ENCODE data around the gene PNKP. TPM values are rescaled to one million over a fixed set of nuclear protein-coding genes. Genes with fewer than 3 reads are reported as not detected.

The PNKP gene
- polyA plus RNA-seq, 4 donors, result 35.5 to 97.3 (median 48.8) TPM

DNA sequence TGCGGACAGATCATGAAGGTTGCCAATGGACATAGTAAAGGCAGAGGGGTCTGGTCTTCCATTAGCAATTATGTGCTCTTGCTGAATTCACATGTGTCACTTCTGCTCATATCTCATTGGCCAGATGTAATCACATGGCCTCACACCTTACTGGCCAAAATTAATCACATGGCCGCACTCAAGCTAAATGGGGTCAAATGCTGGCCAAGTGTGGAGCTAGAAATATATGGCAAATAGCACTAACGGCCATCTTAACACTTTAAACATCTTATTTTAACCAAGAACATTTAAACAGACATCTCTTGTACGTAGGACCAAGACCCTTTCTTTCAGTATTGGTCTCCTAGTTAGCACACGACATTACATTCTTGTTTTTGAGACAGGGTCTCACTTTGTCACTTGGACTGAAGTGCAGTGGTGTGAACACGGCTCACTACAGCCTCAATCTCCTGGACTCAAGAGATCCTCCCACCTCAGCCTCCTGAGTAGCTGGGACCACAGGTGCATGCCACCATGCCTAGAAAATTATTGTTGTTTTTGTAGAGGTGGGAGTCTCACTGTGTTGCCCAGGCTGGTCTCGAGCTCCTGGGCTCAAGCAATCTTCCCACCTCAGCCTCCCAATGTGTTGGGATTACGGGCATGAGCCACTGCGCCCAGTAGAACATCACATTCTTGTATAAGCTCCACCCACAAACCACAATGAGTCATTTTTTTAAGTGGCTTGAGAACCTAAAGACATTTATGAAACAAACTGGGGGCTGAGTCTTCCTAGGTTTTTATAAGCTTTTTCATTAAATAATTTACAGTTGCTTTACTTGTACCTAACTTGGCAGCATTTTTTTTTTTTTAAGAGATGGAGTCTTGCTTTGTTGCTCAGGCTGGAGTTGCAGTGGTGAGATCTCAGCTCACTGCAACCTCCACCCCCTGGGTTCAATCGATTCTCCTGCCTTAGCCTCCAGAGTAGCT, 19.4 kb downstream of the PNKP start:
- no peak for DNase-seq (ENCODE audit: low read depth in 4 of 4, low spot score in 3 of 4)

DNA sequence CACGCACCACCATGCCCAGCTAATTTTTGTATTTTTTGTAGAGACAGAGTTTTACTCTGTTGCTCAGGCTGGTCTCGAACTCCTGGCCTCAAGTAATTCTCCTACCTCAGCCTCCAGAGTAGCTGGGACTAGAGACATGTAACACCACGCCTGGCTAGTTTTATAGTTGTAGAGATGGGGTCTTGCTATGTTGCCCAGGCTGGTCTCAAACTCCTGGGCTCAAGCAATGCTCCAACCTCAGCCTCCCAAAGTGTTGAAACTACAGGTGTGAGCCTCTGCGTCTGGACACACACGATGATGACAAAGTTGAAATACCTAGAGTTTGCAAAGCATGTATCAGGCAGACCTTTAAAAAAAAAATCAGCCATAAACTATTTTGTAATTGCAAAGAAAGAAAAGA, 21.0 kb downstream of the PNKP start:
- DNase-seq (ENCODE audit: low read depth in 4 of 4, low spot score in 3 of 4), result no peak

DNA sequence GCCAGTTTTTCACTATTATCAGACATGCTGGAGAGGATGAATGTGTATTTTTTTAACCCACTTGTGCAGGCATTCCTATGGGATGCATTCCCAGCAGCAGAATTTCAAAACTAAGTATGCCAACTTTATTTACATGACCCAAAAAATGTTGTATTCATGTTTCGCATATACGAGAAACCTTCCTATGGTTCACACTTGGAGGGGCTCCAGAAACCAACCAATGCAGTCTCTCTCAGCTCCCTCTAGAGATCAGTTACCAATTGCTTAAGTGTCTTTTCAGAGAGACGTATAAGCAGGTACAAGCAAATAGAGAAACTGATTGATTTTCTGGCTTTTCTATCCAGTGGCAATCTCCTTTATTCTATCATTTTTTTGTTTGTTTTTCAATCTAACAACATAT, 22.0 kb downstream of the PNKP start:
- no peak for DNase-seq (ENCODE audit: low read depth in 4 of 4, low spot score in 3 of 4)

GRCh38 chr19:49844138-49845095, 23.0 kb downstream of the PNKP start:
- DNase-seq (ENCODE audit: low read depth in 4 of 4, low spot score in 3 of 4), result no peak

- DNase-seq (ENCODE audit: low read depth in 4 of 4, low spot score in 3 of 4), result no peak
Measured at GRCh38 chr19:49843265-49843664, 24.1 kb downstream of the PNKP start.

GRCh38 chr19:49840736-49841249, 26.6 kb downstream of the PNKP start:
- no peak for DNase-seq (ENCODE audit: low read depth in 4 of 4, low spot score in 3 of 4)

- no peak for DNase-seq (ENCODE audit: low read depth in 4 of 4, low spot score in 3 of 4)
Measured at GRCh38 chr19:49840321-49840720, 27.1 kb downstream of the PNKP start.

GRCh38 chr19:49839713-49840112, 27.7 kb downstream of the PNKP start:
- DNase-seq (ENCODE audit: low read depth in 4 of 4, low spot score in 3 of 4), result no peak

DNA sequence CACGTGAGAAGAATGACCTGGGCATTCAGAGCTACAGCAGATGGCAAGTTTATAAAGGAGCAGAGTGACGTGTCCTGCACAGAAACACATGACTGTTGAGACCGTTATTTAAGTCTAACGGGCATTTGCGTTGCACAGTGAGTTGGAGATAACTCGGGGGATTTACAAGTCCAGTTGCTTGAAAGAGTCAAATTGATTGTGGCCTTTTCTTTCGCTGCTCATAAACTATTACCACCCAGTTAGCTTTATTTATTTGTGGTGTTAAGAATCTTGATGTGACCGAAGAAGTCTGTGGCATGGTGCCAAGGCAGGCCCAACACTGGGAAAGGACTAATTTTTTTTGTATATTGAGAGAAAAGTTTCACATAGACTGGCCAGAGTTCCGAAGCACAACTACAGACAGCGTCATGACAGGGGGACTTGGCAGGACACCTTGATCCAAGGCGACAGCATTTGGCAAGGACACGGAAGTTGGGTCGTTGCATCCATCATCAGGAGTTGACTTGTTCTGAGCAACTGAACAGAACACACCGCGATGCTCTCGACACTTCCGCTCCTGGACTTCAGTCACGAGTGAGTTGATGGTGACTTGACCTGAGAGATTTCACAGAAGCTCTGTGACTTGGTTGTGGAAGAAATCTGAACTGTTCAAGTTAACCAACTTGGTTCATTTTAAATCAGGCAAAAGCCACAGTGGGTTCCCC, 28.3 kb downstream of the PNKP start:
- no peak for DNase-seq (ENCODE audit: low read depth in 4 of 4, low spot score in 3 of 4)

GRCh38 chr19:49837425-49837824, 30.0 kb downstream of the PNKP start:
- DNase-seq (ENCODE audit: low read depth in 4 of 4, low spot score in 3 of 4), result no peak

GRCh38 chr19:49837009-49837310, 30.4 kb downstream of the PNKP start:
- DNase-seq (ENCODE audit: low read depth in 4 of 4, low spot score in 3 of 4), result no peak

DNA sequence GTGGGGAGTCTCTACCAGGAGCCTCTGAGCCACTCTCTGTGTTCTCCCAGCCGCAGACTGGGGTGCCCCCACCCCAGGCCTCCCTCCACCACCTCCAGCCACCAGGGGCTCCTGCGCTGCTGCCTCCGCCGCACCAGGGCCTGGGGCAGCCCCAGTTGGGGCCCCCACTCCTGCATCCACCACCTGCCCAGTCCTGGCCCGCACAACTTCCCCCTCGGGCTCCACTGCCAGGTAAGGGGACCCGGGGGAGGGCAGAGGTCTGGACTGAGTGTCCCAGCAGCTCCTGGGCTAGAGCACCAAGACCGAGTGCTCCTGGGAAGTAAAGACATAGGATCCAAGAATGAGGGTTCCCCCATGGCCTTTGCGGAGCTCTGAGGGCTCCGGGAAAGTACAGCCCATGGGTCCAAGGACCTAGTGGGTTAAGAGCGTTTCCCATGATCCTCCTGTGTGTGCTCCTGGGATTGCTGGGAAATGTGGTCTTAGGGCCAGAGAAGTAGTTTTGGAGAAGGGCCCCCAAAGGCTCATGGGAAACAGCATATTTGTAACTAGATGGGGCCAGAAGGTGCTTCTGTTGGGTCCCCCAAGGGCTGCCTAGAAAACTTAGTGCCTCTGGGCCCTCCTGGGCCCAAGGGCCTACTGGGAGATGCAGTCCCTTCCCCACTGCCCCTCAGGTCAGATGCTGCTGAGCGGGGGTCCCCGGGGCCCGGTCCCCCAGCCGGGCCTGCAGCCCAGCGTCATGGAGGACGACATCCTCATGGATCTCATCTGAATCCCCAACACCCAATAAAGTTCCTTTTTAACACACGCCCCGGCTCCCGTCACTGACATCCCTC, 31.0 kb downstream of the PNKP start:
- no peak for DNase-seq (ENCODE audit: low read depth in 4 of 4, low spot score in 3 of 4)

GRCh38 chr19:49835562-49835961, 31.8 kb downstream of the PNKP start:
- no peak for DNase-seq (ENCODE audit: low read depth in 4 of 4, low spot score in 3 of 4)

GRCh38 chr19:49833599-49833998, 33.8 kb downstream of the PNKP start:
- DNase-seq (ENCODE audit: low read depth in 4 of 4, low spot score in 3 of 4), result no peak

- DNase-seq (ENCODE audit: low read depth in 4 of 4, low spot score in 3 of 4), result no peak
Measured at GRCh38 chr19:49832556-49832955, 34.8 kb downstream of the PNKP start.

DNA sequence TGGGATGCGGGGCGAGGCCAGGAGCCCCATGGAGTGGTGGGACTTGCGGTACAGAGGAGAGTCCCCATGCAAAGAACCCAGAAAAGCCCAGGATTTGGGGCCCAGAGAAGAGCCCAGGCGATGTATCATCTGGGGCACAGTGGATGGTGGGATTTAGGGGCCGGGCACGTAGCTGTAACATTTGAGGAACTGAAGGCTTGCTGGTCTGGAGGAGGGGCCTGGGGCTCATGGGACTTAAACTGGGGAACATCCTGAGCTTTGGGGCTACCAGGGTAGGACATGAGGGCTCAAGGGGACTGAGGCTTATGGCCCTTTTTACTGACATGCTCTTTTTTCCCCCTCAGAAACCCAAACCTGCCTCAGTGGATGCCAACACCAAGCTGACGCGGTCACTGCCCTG, 35.8 kb downstream of the PNKP start:
- DNase-seq (ENCODE audit: low read depth in 4 of 4, low spot score in 3 of 4), result no peak

DNA sequence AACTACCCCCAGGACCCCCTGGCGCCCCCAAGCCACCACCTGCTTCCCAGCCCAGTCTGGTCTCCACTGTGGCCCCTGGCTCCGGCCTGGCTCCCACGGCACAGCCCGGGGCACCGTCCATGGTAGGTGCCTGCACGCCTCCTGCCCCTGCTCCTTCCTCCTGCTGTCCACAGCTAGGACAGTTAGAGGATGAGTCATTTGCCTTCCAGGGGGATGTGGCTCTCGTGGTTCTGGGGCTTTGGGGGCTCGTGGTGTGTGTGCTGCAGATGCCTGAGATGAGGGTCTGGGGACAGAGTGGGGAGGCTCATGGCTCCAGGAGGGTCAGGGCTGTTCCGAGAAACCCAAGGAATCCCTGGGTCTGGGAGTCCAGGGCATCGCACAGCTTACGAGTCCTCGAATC, 36.6 kb downstream of the PNKP start:
- DNase-seq (ENCODE audit: low read depth in 4 of 4, low spot score in 3 of 4), result no peak

DNA sequence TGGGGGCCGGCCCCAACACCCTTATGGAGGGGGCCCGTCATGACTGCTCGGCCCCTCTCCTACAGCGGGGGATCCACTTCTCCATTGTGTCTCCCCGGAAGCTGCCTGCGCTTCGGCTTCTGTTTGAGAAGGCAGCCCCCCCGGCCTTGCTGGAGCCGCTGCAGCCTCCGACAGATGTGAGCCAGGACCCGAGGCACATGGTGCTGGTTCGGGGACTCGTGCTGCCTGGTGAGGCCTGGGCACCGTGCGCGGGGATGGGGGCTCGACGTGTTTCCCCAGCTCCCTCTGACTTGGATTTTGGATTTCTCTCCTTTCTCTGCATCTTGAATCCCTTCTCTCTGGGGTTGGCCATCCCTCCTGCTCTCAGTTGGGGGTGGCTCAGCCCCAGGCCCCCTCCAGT, 37.7 kb downstream of the PNKP start:
- no peak for DNase-seq (ENCODE audit: low read depth in 4 of 4, low spot score in 3 of 4)

DNA sequence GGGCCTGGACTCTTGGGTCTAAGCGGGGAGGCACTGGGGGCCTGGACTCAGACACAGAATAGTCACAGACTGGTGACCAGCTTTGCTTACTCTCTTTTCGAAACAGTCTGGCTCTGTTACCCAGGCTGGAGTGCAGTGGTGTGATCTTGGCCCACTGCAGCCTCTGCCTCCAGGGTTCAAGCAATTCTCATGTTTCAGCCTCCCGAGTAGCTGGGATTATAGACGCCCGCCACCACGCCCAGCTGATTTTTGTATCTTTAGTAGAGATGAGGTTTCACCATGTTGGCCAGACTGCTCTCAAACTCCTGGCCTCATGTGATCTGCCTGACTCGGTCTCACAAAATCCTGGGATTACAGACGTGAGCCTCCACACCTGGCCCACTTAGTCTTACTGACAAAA, 38.2 kb downstream of the PNKP start:
- DNase-seq (ENCODE audit: low read depth in 4 of 4, low spot score in 3 of 4), result no peak

DNA sequence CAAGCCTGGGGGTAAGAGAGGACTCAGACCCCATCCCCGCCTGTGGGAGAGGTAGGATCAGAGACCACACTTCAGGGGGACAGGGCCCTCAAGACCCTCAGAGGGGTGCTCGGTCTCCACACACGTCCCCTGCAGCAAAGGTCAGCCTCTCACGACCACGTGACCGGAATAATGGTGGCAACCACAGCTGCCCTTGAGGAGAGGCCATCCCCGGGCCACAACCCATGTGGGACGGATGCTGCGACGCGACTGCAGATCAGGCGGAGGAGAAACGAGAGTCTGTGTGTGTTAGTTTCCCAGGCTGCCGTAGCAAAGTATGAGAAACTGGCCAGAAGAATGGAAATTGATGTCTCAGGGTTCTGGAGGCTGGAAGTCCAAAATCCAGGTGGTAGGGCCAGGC, 40.3 kb downstream of the PNKP start:
- no peak for DNase-seq (ENCODE audit: low read depth in 4 of 4, low spot score in 3 of 4)
